NCI-H2081 treated with DMSO at 0.1 percent for 48 hours (cell line): ENCODE measurements around the gene ALPK3.

ENCODE experiments used
- DNase-seq: peaks from one replicate; lab custom pipeline; 2025; lab: John Stamatoyannopoulos, UW

The ALPK3 gene

DNA sequence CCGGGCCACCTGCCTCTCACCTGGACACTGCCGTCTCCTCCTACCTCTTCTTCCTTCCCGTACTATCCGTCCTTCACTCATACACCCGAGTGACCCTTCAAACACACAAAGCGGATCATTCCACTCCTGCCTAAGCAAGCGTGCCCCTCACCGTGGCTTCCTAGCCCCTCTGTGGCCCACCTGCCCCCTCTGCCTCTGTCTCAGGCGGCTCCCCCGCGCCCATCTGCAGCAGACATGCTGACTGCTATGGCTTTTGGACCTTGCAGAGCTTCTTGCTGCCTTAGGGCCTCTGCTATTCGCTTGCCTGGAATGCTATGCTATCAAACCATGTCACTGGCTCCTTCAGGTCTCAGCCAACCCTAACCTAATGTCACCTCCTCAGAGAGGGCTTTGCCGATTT lies 105.4 kb downstream of the ALPK3 start:
- DNase-seq: no peak
